NT2/D1 (cell line): ENCODE data around the gene BLOC1S3.

Experiments used
- SUZ12 ChIP-seq: IDR thresholded peaks from 2 replicates; pipeline ENCODE4 v1.6.1; 2011; ENCODE audit not compliant: insufficient read length, insufficient read depth; ENCODE audit errors: extremely low read depth
- YY1 ChIP-seq: IDR thresholded peaks from 2 replicates; pipeline ENCODE4 v1.6.1; 2011; ENCODE audit not compliant: insufficient read length, insufficient read depth

DNA sequence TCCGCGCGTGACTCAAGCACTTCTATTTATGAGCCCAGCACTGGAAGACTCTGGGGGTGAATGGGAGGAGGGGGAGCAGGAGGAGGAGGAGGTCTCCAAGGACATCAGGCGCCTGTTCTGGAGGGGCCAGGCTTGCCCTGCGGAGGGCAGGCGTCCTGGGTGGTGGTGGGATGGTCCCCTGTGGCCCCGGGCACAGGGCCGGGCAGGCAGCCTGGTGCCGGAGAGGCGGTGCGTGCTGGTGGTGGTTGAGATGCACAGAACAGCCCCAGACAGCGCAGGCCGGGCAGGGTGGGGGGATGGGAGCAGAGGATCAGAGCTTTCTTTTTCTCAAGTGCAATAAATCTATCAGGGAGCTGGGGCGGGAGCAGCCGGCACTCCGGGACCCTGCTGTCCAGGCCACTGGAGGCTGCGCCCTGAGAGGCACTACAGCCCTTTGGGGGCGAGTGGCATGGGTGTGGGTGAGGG lies 31.8 kb upstream of the BLOC1S3 start:
- TF ChIP-seq SUZ12 = no peak
- no peak for TF ChIP-seq YY1
